SK-N-MC (cell line): Measurements from ENCODE around the gene PRRC2B.

Experiments
- DNase-seq: peaks from one replicate; pipeline ENCODE4 v3.0.0-alpha.2; 2011; ENCODE audit warnings: low read depth, low spot score
- H3K27ac ChIP-seq: fragments of 200-600 bp; sonication (generic); 2 replicates; pipeline ENCODE4 v1.5.1; 2016; ENCODE audit warnings: mixed run types
- H3K36me3 ChIP-seq: fragments of 200-600 bp; sonication (generic); 2 replicates; pipeline ENCODE4 v1.6.1; 2017; ENCODE audit warnings: antibody characterized with exemption, low read length, mixed read lengths; ENCODE audit not compliant: insufficient read depth
- H3K4me3 ChIP-seq: fragments of 200-600 bp; sonication (generic); 2 replicates; pipeline ENCODE4 v1.5.1; 2016
- H3K9ac ChIP-seq: fragments of 200-600 bp; sonication (generic); 2 replicates; pipeline ENCODE4 v1.8.0; 2017; ENCODE audit warnings: mixed run types, mixed read lengths; ENCODE audit not compliant: insufficient read length
- H3K9me3 ChIP-seq: fragments of 200-600 bp; sonication (generic); 2 replicates; pipeline ENCODE4 v1.6.1; 2017; ENCODE audit warnings: low read depth, mild to moderate bottlenecking, antibody characterized with exemption, low read length, moderate library complexity, mixed read lengths
- EZH2 ChIP-seq: fragments of 200-600 bp; sonication (generic); IDR thresholded peaks from one replicate; pipeline ENCODE4 v1.6.1; 2017; ENCODE audit warnings: antibody characterized with exemption
- FOXP2 ChIP-seq: optimal IDR thresholded peaks from 2 replicates; pipeline ENCODE3; 2011; ENCODE audit warnings: mild to moderate bottlenecking, moderate library complexity; ENCODE audit not compliant: insufficient read depth; ENCODE audit errors: extremely low read length, control extremely low read depth
- POLR2AphosphoS5 ChIP-seq: IDR thresholded peaks from 2 replicates; pipeline ENCODE4 v1.6.1; 2012; ENCODE audit warnings: mild to moderate bottlenecking, low read depth, low read length, borderline replicate concordance

The PRRC2B gene

GRCh38 chr9:131496844-131497405 is 103.0 kb downstream of the PRRC2B start:
- no peak overlapping the region for H3K4me3 ChIP-seq
- peaks cover 73% of the 10 kb centered on the region for H3K36me3 ChIP-seq
- no peak overlapping the region for H3K27ac ChIP-seq
- TF ChIP-seq EZH2: no peak
- TF ChIP-seq POLR2AphosphoS5: no peak
- TF ChIP-seq FOXP2: no peak
- H3K9me3 ChIP-seq: no peaks in the 10 kb centered on the region
- H3K9ac ChIP-seq: no peak overlapping the region
- no peak for DNase-seq

- DNase-seq: no peak
- Histone ChIP-seq H3K27ac (peak overlapping the region; percentile 68), H3K4me3 (no peak overlapping the region), H3K36me3 (peaks cover 50% of the 10 kb centered on the region), H3K9ac (no peak overlapping the region), H3K9me3 (no peaks in the 10 kb centered on the region)
- TF ChIP-seq FOXP2: no peak
- TF ChIP-seq POLR2AphosphoS5: no peak; the same call in 1 of the 2 replicates
- TF ChIP-seq EZH2: no peak
These were observed 105.4 kb downstream of the PRRC2B start for GRCh38 chr9:131499254-131499767.

- Histone ChIP-seq H3K27ac (peak overlapping the region; percentile 68; the same call in 1 of the 2 replicates), H3K9me3 (no peaks in the 10 kb centered on the region), H3K4me3 (no peak overlapping the region), H3K36me3 (peaks cover 39% of the 10 kb centered on the region), H3K9ac (no peak overlapping the region)
- no peak for DNase-seq
- peak; percentile 6; the same call in 1 of the 2 replicates for TF ChIP-seq POLR2AphosphoS5
- TF ChIP-seq EZH2: no peak
These were observed 106.5 kb downstream of the PRRC2B start for GRCh38 chr9:131500377-131500776.

- Histone ChIP-seq H3K36me3 (peaks cover 32% of the 10 kb centered on the region), H3K4me3 (no peak overlapping the region), H3K9me3 (no peaks in the 10 kb centered on the region), H3K27ac (peak overlapping the region; percentile 68; the same call in 1 of the 2 replicates), H3K9ac (no peak overlapping the region)
- TF ChIP-seq FOXP2: no peak
- TF ChIP-seq POLR2AphosphoS5: peak; percentile 3; the same call in 1 of the 2 replicates
- TF ChIP-seq EZH2: no peak
- DNase-seq: no peak
These were observed 107.2 kb downstream of the PRRC2B start for GRCh38 chr9:131500939-131501541.

GRCh38 chr9:131502781-131503625 is 109.1 kb downstream of the PRRC2B start, which contains the start of gene POMT1:
Gene POMT1 (plus strand): TSS chr9:131502918. CDS start chr9:131504219, 1,301 bp downstream.
- TF ChIP-seq EZH2 (no peak), FOXP2 (no peak), POLR2AphosphoS5 (peak; percentile 93)
- no peaks in the 10 kb centered on the region for H3K9me3 ChIP-seq
- no peak for DNase-seq
- peaks cover 13% of the 10 kb centered on the region for H3K36me3 ChIP-seq
- peak within 1 kb of the TSS; percentile 93 for H3K9ac ChIP-seq
- peak within 1 kb of the TSS; percentile 4; the same call in 1 of the 2 replicates for H3K27ac ChIP-seq
- peak within 1 kb of the TSS; percentile 96 for H3K4me3 ChIP-seq

- H3K9me3 ChIP-seq: no peaks in the 10 kb centered on the region
- H3K4me3 ChIP-seq: peak overlapping the region; percentile 96
- no peak for TF ChIP-seq POLR2AphosphoS5
- H3K9ac ChIP-seq: peak overlapping the region; percentile 93
- no peak for DNase-seq
- no peak overlapping the region for H3K27ac ChIP-seq
- peaks cover 7% of the 10 kb centered on the region for H3K36me3 ChIP-seq
These were observed 110.0 kb downstream of the PRRC2B start for GRCh38 chr9:131503626-131504465.

- TF ChIP-seq FOXP2 (no peak), EZH2 (no peak), POLR2AphosphoS5 (no peak)
- Histone ChIP-seq H3K9ac (no peak overlapping the region), H3K27ac (no peak overlapping the region), H3K9me3 (no peaks in the 10 kb centered on the region), H3K4me3 (no peak overlapping the region), H3K36me3 (peaks cover 5% of the 10 kb centered on the region; the same call in 1 of the 2 replicates)
- DNase-seq: no peak
These were observed 111.1 kb downstream of the PRRC2B start for GRCh38 chr9:131505012-131505411.
